HG03575 (cell line): ENCODE measurements around the gene DHPS.
"Not testable (repeated sequence)": the region's sequence is repeated elsewhere in the genome, so short reads cannot be mapped to it uniquely, and the experiment has no call there.

ENCODE experiments used
- ATAC-seq: cut with Tn5 transposase; IDR thresholded peaks from one replicate; pipeline ENCODE4 v1.9.1; 2021; ENCODE audit not compliant: unreplicated experiment, insufficient number of reproducible peaks, low FRiP score; ENCODE audit errors: extremely low read depth

Gene DHPS

GRCh38 chr19:12656899-12657571, 24.6 kb downstream of the DHPS start:
- no peak for ATAC-seq

- ATAC-seq, result no peak
These were observed 26.1 kb downstream of the DHPS start for GRCh38 chr19:12655546-12655945.

- no peak for ATAC-seq
These were observed 29.5 kb downstream of the DHPS start for GRCh38 chr19:12652219-12652618.

DNA sequence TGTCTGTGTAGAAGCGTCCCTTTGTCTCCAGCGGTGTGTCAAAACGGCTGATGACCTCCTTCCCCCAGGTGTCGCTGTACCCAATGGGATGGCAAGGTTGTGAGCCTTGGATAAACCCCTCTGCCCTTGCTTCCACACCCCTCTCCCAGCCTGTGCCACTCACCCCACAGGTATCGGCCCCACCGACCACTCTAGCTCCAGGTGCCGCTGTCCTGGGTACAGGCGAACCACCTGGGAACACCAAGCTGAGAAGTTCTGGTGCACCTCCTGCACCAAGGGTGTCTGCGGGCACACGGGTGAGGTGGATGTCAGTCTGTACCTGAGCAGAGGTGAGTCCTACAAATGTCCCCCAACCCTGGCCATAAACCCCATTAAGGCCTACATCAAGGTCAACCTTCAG, 31.7 kb downstream of the DHPS start:
- ATAC-seq, result no peak

DNA sequence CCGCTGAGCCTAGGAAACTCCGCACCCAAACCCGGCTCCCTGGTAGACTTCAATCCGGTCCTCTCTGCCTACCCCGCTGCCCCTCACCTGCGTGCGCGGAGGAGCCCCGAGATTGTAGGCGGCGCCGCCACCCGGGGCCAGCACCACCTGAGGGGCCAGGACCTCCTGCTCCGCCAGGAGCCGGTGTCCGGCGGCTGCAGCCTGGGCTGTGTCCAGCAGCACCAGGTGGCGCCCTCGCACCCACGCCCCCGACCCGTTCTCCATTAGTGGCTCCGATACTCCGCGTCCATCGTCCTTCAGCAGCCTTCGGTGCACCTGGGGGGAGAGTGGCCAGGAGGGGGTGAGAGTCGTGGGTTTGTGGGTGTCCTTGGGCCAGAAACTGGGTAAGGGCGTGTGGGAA, 33.6 kb downstream of the DHPS start:
- ATAC-seq, result no peak

DNA sequence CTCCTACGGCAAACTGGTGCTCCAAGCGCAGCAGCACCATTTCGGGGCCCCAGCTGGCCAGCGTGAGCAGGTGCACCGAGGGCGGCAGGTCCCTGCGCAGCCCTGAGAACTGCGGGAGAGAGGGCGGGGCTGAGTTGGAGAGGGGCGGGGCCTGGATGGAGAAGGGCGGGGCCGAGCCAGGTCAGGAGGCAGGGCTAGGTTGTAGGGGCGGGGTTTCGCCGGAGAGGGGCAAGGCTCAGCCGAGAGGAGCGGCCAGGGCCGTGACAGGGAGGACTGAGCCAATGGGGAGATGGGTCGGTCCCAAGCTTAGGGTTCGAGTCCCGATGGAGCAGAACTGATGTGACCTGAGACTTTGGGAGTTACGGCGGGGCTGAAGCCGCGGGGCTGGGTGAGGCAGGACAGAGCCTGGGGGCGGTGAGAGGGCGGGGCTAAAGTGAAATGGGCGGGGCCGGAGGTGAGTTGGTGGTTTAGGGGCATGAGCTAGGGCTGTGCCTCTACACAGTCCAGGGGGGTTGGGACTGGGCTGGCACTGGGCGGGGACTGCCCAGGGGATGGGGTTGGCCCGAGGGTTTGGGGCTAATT, 34.1 kb downstream of the DHPS start:
- no peak for ATAC-seq

GRCh38 chr19:12647047-12647446, 34.6 kb downstream of the DHPS start:
- no peak for ATAC-seq

DNA sequence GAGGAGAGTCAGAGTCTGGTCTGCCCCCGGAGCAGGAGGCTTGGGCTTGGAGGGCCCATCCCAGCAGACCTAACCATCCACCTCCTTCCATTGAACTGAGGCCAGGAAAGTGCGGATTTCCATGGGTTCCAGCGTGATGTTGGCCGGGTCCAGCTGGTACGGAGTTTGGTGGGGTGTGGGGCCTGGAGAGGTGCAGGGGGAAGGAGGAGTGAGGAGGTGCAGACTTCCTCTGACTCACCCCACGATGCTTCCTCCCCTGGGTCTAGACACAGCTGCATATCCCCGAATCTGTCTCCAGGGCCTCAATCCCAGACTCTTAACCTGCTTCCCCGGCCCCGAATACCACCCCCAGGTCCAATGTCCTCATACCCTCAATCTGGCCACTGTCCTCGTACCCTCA, 35.1 kb downstream of the DHPS start:
- no peak for ATAC-seq

- ATAC-seq, result not testable (repeated sequence)
These were observed 38.0 kb downstream of the DHPS start for GRCh38 chr19:12643716-12644115.

DNA sequence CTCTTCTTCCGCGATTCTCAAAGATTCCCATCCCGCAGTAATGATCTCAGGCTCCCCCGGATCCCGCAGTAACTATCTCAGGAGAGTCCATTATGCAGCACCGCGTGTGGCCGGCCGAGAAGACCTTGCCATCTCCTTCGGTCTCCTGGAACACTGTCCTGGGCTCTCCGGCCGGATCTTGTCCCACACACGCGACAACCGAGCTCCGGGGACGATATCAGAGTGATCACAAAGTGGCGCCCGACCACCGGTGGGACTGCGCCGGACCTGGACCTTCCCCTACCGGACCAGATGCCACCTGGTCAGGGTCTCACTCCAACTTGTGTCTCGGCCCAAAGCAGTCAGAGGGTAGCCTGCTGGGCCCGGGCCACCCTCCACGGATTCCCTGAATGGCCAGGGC, 39.2 kb downstream of the DHPS start:
- ATAC-seq, result no peak

- ATAC-seq, result no peak
These were observed 40.2 kb downstream of the DHPS start for GRCh38 chr19:12641456-12641855.

DNA sequence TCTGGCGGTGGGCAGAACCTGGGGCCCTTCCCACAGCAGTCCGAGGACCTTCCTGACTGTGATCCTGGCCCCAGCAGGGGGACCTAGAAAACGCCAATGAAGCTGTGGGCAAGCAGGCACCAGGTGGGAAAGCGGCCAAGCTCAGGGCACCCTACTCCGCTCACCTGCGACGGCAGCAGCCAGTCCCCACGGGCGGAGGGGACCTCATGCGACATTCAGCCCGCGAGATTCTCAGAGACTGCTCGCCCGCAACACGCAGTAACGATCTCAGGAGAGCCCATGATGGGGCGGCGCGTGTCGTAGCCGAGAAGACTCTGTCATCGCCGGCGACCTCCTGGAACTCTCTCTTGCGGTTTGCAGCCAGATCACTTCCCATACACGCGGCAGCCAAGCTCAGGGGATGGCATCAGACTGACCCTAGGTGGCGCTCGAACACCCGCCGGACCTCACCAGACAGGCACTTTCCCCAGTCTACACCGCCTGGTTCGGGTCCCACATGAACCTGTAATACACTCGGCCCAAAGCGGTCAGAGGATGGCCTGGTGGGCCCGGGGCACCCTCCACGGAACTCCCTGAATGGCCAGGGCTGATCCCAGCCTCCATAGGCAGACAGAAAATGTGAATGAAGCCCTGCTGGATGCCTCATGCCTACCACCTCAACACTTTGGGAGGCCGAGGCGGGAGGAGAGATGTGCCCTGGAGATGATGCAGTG, 41.6 kb downstream of the DHPS start:
- ATAC-seq, result no peak

DNA sequence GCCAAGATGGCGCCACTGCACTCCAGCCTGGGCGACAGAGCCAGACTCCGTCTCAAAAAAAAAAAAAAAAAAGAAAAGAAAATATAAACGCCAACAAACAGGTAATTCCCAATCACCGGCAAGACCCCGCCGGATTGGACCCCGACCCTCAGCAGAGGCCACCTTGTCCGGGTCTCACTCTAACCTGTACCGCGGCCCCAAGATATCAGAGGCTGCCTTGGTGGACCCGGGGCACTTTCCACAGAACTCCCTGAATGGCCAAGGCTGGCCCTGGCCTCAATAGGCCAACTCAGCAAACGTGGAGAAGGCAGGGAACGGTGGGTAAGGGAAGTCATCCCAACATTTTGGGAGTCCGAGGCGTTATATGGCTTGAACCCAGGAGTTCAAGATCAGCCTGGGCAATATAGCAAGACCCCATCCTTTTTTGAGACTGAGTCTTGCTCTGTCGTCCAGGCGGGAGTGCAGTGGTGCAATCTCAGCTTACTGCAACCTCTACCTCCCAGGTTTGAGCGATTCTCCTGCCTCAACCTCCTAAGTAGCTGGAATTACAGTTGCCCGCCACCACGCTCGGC, 43.0 kb downstream of the DHPS start:
- ATAC-seq, result no peak

- ATAC-seq, result no peak
These were observed 45.0 kb downstream of the DHPS start for GRCh38 chr19:12636631-12637030.

DNA sequence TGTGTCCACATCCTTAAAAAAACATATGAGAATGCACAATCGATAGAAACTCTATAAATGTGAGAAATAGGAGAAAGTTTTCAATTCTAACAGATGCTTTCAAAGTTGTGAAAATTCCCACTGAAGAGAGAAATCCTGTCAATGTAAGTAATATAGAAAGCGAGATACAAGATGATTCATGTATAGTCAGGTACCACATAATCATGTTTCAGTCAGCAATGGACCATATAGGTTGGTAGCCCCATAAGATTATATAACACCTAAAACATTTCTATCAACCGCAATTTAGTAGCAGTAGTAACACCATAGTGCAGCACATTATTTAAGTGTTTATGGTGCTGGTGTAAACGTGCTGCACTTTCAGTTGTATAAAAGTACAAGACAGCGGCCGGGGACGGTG, 52.5 kb downstream of the DHPS start:
- ATAC-seq, result no peak

GRCh38 chr19:12628040-12629022, 53.3 kb downstream of the DHPS start:
- ATAC-seq, result no peak

- no peak for ATAC-seq
These were observed 54.7 kb downstream of the DHPS start for GRCh38 chr19:12626958-12627357.
